HG02870 (cell line): ENCODE results near the gene FUS.

Experiments
- ATAC-seq: cut with Tn5 transposase; IDR thresholded peaks from one replicate; pipeline ENCODE4 v1.9.1; 2021; ENCODE audit warnings: mild to moderate bottlenecking, moderate library complexity; ENCODE audit not compliant: unreplicated experiment

FUS gene

GRCh38 chr16:31225193-31225592 is 45.3 kb downstream of the FUS start:
- ATAC-seq = no peak

DNA sequence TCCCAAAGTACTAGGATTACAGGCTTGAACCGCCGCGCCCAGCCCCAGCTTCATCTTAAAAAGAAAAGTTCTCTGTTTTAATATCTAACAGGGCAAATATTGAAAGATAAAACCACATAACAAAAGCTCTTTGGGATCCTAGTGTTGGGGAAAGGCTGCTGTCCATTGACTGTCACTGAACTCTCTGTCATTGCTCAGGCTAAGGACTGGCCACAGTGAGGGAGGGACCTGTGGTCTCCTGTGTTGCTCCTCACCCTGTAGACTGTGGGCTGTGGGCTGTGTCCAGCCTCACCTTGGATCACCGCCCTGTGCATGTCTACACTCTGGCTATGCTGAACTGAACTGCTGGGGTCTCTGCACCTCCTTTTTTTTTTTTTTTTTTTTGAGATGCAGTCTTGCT is 48.3 kb downstream of the FUS start:
- no peak for ATAC-seq

DNA sequence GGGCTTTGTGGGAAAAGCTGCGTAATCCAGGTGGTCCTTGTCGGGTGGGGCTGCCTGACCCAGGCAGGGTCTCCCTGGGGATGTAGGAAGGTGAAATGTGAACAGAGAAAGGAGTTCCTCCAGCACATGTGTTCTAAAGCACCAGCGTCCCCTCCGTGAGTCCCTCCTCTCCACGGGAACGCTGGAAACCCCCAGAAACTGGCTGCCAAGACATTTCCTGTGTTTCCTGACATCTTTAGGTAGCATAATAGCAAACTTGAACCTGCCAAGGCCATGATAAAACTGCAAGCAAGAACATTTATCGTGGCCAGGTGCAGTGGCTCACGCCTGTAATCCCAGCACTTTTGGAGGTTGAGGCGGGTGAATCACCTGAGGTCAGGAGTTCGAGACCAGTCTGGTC is 49.6 kb downstream of the FUS start:
- ATAC-seq = no peak

DNA sequence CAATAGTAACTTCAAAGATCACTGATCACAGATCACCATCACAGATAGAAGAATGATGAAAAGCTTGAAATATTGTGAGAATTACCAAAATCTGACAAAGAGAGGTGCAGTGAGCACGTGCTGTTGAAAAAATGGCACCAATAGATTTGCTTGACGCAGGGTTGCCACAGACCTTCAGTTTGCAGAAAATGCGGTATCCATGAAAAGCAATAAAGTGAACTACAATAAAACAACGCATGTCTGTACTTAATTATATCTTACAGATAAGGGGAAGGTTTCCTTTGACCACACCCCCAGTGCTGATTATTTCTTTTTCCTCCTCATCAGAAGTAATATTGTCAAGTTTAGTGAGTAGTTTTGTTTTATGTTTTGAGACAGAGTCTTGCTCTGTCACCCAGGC is 58.1 kb downstream of the FUS start:
- ATAC-seq = no peak
